A549 (cell line): ENCODE results near the gene ZNF195.
"Not testable (repeated sequence)": the region's sequence is repeated elsewhere in the genome, so short reads cannot be mapped to it uniquely, and the experiment has no call there.

ENCODE experiments used
- HMGXB4 ChIP-seq: fragments of 250-450 bp; sonication (Bioruptor Pico); IDR thresholded peaks from 2 replicates; pipeline ENCODE4 v1.5.0; 2021; ENCODE audit warnings: mild to moderate bottlenecking, moderate library complexity, borderline replicate concordance
- MAX ChIP-seq: IDR thresholded peaks from 2 replicates; pipeline ENCODE4 v1.6.1; 2012

GRCh38 chr11:3333157-3333556, 45.8 kb downstream of the ZNF195 start:
- TF ChIP-seq HMGXB4 (CRISPR knock-in tag); MAX: not testable (repeated sequence)
